Ovary (tissue), 3 donors: ENCODE results near the gene CLIC3.

Experiments
- CTCF ChIP-seq, 3 donors: fragments of 450-650 bp in 2 of 3; fragments of 200-600 bp in 1 of 3; IDR thresholded peaks; one replicate each; pipeline versions ENCODE4 v1.5.1 to v1.8.0; 2016 to 2022; ENCODE audit warnings: antibody characterized with exemption in 3 of 3, mild to moderate bottlenecking in 1 of 3
- POLR2A ChIP-seq: fragments of 450-650 bp; IDR thresholded peaks from one replicate; pipeline ENCODE4 v1.6.1; 2017; ENCODE audit warnings: antibody characterized with exemption, mild to moderate bottlenecking, moderate library complexity
- donor health status: DM: no; HTN: no; CAD: no.

GRCh38 chr9:137018761-137019559 lies 22.6 kb upstream of the CLIC3 start:
- no peak for TF ChIP-seq CTCF (IDR thresholded peaks at IDR 0.05)
- no peak for TF ChIP-seq POLR2A
